Stimulated activated CD4-positive, alpha-beta T cell treated with anti-CD3 and anti-CD28 coated beads, Interleukin-4, amount 100 ng/mL, for 48 hours (primary cell): ENCODE measurements around the gene MYO18A.
A peak's percentile ranks its signal among the peaks of the same experiment; 100 is the strongest.

Experiments used
- DNase-seq, 2 donors: peaks; one replicate each; pipeline ENCODE4 v3.0.0-alpha.2; 2020; ENCODE audit warnings: low read depth in 2 of 2

MYO18A gene

GRCh38 chr17:29165800-29166506 is 14.2 kb downstream of the MYO18A start:
- DNase-seq, result no peak

- no peak for DNase-seq
Measured at GRCh38 chr17:29165261-29165660, 14.9 kb downstream of the MYO18A start.

GRCh38 chr17:29163563-29163962 is 16.6 kb downstream of the MYO18A start:
- DNase-seq, result no peak

GRCh38 chr17:29162909-29163341 is 17.3 kb downstream of the MYO18A start:
- no peak for DNase-seq

GRCh38 chr17:29162082-29162908 is 17.9 kb downstream of the MYO18A start:
- DNase-seq, result no peak

- no peak for DNase-seq
Measured at GRCh38 chr17:29160253-29160652, 19.9 kb downstream of the MYO18A start.

GRCh38 chr17:29159306-29159860 is 20.8 kb downstream of the MYO18A start:
- no peak for DNase-seq

GRCh38 chr17:29158488-29159275 is 21.5 kb downstream of the MYO18A start:
- no peak for DNase-seq

- no peak for DNase-seq
Measured at GRCh38 chr17:29158096-29158487, 22.1 kb downstream of the MYO18A start.

GRCh38 chr17:29157310-29157709 is 22.9 kb downstream of the MYO18A start:
- no peak for DNase-seq

- DNase-seq, result no peak
Measured at GRCh38 chr17:29156781-29157180, 23.4 kb downstream of the MYO18A start.

GRCh38 chr17:29155966-29156338 is 24.2 kb downstream of the MYO18A start:
- no peak for DNase-seq

GRCh38 chr17:29155227-29155965 is 24.8 kb downstream of the MYO18A start:
- peak; percentile 54 to 60 for DNase-seq

GRCh38 chr17:29154516-29155226 is 25.5 kb downstream of the MYO18A start:
- no peak for DNase-seq

- DNase-seq, result no peak
Measured at GRCh38 chr17:29151567-29151966, 28.6 kb downstream of the MYO18A start.

GRCh38 chr17:29150161-29150560 is 30.0 kb downstream of the MYO18A start:
- no peak for DNase-seq

GRCh38 chr17:29149431-29150064 is 30.6 kb downstream of the MYO18A start:
- DNase-seq, result no peak

- peak; percentile 88 to 91 for DNase-seq
Measured at GRCh38 chr17:29148790-29149430, 31.3 kb downstream of the MYO18A start.

- DNase-seq, result no peak
Measured at GRCh38 chr17:29148257-29148789, 31.9 kb downstream of the MYO18A start.
